GM12891 (cell line): ENCODE measurements around the gene F7.
"Not testable (repeated sequence)": the region's sequence is repeated elsewhere in the genome, so short reads cannot be mapped to it uniquely, and the experiment has no call there.

Experiments
- POLR2AphosphoS5 ChIP-seq: IDR thresholded peaks from 2 replicates; pipeline ENCODE4 v1.6.1; 2011; ENCODE audit warnings: low read depth, low read length, control low read depth
- TAF1 ChIP-seq: IDR thresholded peaks from 2 replicates; pipeline ENCODE4 v1.6.1; 2011; ENCODE audit warnings: low read depth, low read length, control low read depth

DNA sequence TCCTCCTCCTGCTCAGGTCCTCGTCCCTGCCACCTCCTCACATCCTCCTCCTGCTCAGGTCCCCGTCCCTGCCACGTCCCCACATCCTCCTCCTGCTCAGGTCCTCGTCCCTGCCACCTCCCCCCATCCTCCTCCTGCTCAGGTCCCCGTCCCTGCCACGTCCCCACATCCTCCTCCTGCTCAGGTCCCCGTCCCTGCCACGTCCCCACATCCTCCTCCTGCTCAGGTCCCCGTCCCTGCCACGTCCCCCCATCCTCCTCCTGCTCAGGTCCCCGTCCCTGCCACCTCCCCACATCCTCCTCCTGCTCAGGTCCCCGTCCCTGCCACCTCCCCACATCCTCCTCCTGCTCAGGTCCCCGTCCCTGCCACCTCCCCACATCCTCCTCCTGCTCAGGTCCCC, 56.4 kb downstream of the F7 start:
- not testable (repeated sequence) for TF ChIP-seq POLR2AphosphoS5, TAF1
